ENCODE data around the gene CLNS1A. TPM values are rescaled to one million over a fixed set of nuclear protein-coding genes. Genes with fewer than 3 reads are reported as not detected.

The CLNS1A gene
- polyA plus RNA-seq, 1 of the 3 experiments (the other 2 are of a cell fraction) = 124 TPM

GRCh38 chr11:77596626-77597025 is 41.0 kb downstream of the CLNS1A start:
- H2AFZ ChIP-seq (ENCODE audit: low read depth) = no peak overlapping the region
- H3K27me3 ChIP-seq (ENCODE audit: insufficient read depth) = no peaks in the 10 kb centered on the region
- CTCF ChIA-PET = no interaction called here
- TF ChIP-seq YY1 (IDR thresholded peaks at IDR 0.05; ENCODE audit: low read depth) (no peak), ELF1 (IDR thresholded peaks at IDR 0.05) (no peak), EZH2phosphoT487 (IDR thresholded peaks at IDR 0.05; ENCODE audit: borderline replicate concordance, low read depth) (no peak), USF2 (IDR thresholded peaks at IDR 0.05; ENCODE audit: borderline replicate concordance, low read depth, low read length) (no peak), RAD21 (IDR thresholded peaks at IDR 0.05; ENCODE audit: low read length) (no peak), GATA2 (CRISPR knock-in tag; IDR thresholded peaks at IDR 0.05) (no peak), SIN3A (IDR thresholded peaks at IDR 0.05; ENCODE audit: borderline replicate concordance, low read depth, low read length) (no peak), IRF3 (IDR thresholded peaks at IDR 0.05; ENCODE audit: low read depth, low read length) (no peak), CHD2 (IDR thresholded peaks at IDR 0.05; ENCODE audit: low read length, partially characterized antibody) (no peak), TCF12 (IDR thresholded peaks at IDR 0.05) (no peak), ZBTB33 (IDR thresholded peaks at IDR 0.05; ENCODE audit: borderline replicate concordance, low read depth) (no peak), FOXM1 (IDR thresholded peaks at IDR 0.05; ENCODE audit: low read depth) (no peak), PBX3 (IDR thresholded peaks at IDR 0.05) (no peak)
- no peaks in the 10 kb centered on the region for H4K20me1 ChIP-seq (ENCODE audit: insufficient read depth)
- no peak for DNase-seq
- POLR2A ChIA-PET = no interaction called here
- peaks cover 0 to 4% of the 10 kb centered on the region in 2 experiments; a peak in 2 of 4 replicates for H3K4me1 ChIP-seq (ENCODE audit: control insufficient read depth in 1 of 2, insufficient read depth in 2 of 2, low read depth in 1 of 2, low read length in 1 of 2)
- no peaks in the 10 kb centered on the region for H3K79me2 ChIP-seq (ENCODE audit: insufficient read depth)
- H3F3A ChIP-seq (replicated peaks; ENCODE audit: insufficient read depth) = peaks cover 5% of the 10 kb centered on the region
- H3K9me3 ChIP-seq = no peaks in the 10 kb centered on the region
- no peak overlapping the region for H3K4me3 ChIP-seq (ENCODE audit: low read depth in 2 of 2, low read length in 1 of 2)
- no peak overlapping the region for H3K27ac ChIP-seq (ENCODE audit: low read depth in 2 of 2, low read length in 1 of 2)
- 89% methylated on average over 2 of the region's 2 CpGs for WGBS (ENCODE audit: low lambda C conversion rate)
- no peaks in the 10 kb centered on the region for H3K9me2 ChIP-seq
- peaks cover 0 to 7% of the 10 kb centered on the region in 2 experiments for H3K36me3 ChIP-seq (replicated peaks in 1 of 2; ENCODE audit: control insufficient read depth in 1 of 2, insufficient read depth in 2 of 2, low read length in 1 of 2)
- H3K9ac ChIP-seq = no peak overlapping the region
- H3K4me2 ChIP-seq = no peak overlapping the region

- Histone ChIP-seq H3K36me3 (replicated peaks in 1 of 2; ENCODE audit: control insufficient read depth in 1 of 2, insufficient read depth in 2 of 2, low read length in 1 of 2) (peaks cover 0 to 7% of the 10 kb centered on the region in 2 experiments), H3K4me2 (no peak overlapping the region), H3K9me2 (no peaks in the 10 kb centered on the region), H3F3A (replicated peaks; ENCODE audit: insufficient read depth) (no peaks in the 10 kb centered on the region), H3K79me2 (ENCODE audit: insufficient read depth) (no peaks in the 10 kb centered on the region), H3K9ac (no peak overlapping the region), H3K4me3 (ENCODE audit: low read depth in 2 of 2, low read length in 1 of 2) (no peak overlapping the region), H3K27ac (ENCODE audit: low read depth in 2 of 2, low read length in 1 of 2) (no peak overlapping the region), H2AFZ (ENCODE audit: low read depth) (no peak overlapping the region), H4K20me1 (ENCODE audit: insufficient read depth) (no peaks in the 10 kb centered on the region), H3K9me3 (no peaks in the 10 kb centered on the region), H3K4me1 (ENCODE audit: control insufficient read depth in 1 of 2, insufficient read depth in 2 of 2, low read depth in 1 of 2, low read length in 1 of 2) (peaks cover 0 to 11% of the 10 kb centered on the region in 2 experiments; a peak in 1 of 4 replicates), H3K27me3 (ENCODE audit: insufficient read depth) (no peaks in the 10 kb centered on the region)
- ChIA-PET CTCF (interaction anchor here (1.7 kb wide), 1 partner anchor 46 kb away, joined by 5 read pairs; no protein-coding TSS in a partner anchor), POLR2A (no interaction called here)
- DNase-seq = no peak
- TF ChIP-seq TEAD4 (IDR thresholded peaks at IDR 0.05; ENCODE audit: borderline replicate concordance, insufficient read depth) (no peak), IRF3 (IDR thresholded peaks at IDR 0.05; ENCODE audit: low read depth, low read length) (no peak), TAF1 (IDR thresholded peaks at IDR 0.05; ENCODE audit: borderline replicate concordance, low read depth, low read length) (no peak), FOSL2 (IDR thresholded peaks at IDR 0.05; ENCODE audit: borderline replicate concordance, low read depth) (no peak), USF2 (IDR thresholded peaks at IDR 0.05; ENCODE audit: borderline replicate concordance, low read depth, low read length) (no peak), ELF1 (IDR thresholded peaks at IDR 0.05) (no peak), FOXM1 (IDR thresholded peaks at IDR 0.05; ENCODE audit: low read depth) (no peak), GATA2 (CRISPR knock-in tag; IDR thresholded peaks at IDR 0.05) (no peak), POLR2AphosphoS5 (IDR thresholded peaks at IDR 0.05; ENCODE audit: low read depth, low read length) (no peak), YY1 (IDR thresholded peaks at IDR 0.05; ENCODE audit: low read depth) (no peak), TCF12 (IDR thresholded peaks at IDR 0.05) (no peak), EZH2phosphoT487 (IDR thresholded peaks at IDR 0.05; ENCODE audit: borderline replicate concordance, low read depth) (no peak), EP300 (IDR thresholded peaks at IDR 0.05; ENCODE audit: borderline replicate concordance in 1 of 2, low read depth in 1 of 2, low read length in 1 of 2) (no peak)
Measured at GRCh38 chr11:77593883-77594282, 43.7 kb downstream of the CLNS1A start.

All from SK-N-SH (cell line).